ENCODE measurements around the gene COG4. TPM values are rescaled to one million over a fixed set of nuclear protein-coding genes. Genes with fewer than 3 reads are reported as not detected.

The COG4 gene
- polyA plus RNA-seq, 1 experiment: 71.7 TPM

DNA sequence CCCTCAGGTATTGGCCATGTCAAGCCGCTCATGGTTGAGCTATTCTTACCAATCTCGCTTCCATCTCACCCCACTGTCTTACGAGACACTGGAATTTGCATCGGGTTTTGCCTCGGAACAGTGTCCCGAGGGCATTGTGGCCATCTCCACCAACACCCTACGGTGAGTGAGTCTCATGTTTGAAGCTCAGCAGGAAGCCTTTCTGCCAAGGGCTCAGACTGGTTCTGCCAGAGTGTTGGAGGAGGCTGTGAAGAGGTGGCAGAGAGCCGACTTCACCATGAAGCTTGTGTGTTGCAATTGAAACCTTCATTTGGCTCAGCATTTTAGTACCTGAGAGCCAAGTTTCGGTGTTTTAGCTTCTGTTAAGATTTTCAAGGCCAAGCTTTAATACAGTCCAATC, 38.3 kb upstream of the COG4 start:
- Histone ChIP-seq H3K36me3 (ENCODE audit: control insufficient read depth, insufficient read depth, low read length) (peaks cover 44% of the 10 kb centered on the region), H3K27me3 (ENCODE audit: control insufficient read depth, insufficient read depth, low read length) (no peaks in the 10 kb centered on the region), H3K4me3 (ENCODE audit: low read depth, low read length) (no peak overlapping the region)
- TF ChIP-seq, protein P1, sequence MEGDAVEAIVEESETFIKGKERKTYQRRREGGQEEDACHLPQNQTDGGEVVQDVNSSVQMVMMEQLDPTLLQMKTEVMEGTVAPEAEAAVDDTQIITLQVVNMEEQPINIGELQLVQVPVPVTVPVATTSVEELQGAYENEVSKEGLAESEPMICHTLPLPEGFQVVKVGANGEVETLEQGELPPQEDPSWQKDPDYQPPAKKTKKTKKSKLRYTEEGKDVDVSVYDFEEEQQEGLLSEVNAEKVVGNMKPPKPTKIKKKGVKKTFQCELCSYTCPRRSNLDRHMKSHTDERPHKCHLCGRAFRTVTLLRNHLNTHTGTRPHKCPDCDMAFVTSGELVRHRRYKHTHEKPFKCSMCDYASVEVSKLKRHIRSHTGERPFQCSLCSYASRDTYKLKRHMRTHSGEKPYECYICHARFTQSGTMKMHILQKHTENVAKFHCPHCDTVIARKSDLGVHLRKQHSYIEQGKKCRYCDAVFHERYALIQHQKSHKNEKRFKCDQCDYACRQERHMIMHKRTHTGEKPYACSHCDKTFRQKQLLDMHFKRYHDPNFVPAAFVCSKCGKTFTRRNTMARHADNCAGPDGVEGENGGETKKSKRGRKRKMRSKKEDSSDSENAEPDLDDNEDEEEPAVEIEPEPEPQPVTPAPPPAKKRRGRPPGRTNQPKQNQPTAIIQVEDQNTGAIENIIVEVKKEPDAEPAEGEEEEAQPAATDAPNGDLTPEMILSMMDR (IDR thresholded peaks at IDR 0.05; ENCODE audit: insufficient read depth, low read depth, low read length): no peak
- CTCF ChIA-PET: interaction anchor here (0.8 to 1.6 kb wide), 4 partner anchors 12 to 92 kb away, joined by 3 to 8 read pairs (median 6); no protein-coding TSS in a partner anchor
- no peak for DNase-seq (ENCODE audit: low read depth)
- POLR2A ChIA-PET: no interaction called here

DNA sequence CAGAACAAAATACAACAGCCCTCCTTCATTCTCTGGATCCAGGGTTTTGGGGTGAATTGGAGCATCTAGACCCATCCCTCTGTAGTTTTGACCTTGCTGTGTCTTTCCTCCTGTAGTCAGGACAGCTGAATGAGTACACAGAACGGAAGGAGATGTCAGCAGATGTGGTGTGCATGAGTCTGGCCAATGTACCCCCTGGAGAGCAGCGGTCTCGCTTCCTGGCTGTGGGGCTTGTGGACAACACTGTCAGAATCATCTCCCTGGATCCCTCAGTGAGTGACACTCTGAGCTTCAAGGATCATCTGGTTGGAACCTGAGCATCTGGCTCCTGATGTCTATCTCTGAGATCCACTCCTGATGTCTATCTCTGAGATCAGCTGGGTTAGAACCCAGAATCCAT, 32.7 kb upstream of the COG4 start:
- no peak overlapping the region for H3K4me3 ChIP-seq (ENCODE audit: low read depth, low read length)
- TF ChIP-seq, protein P1 (IDR thresholded peaks at IDR 0.05; ENCODE audit: insufficient read depth, low read depth, low read length): no peak
- CTCF ChIA-PET: interaction anchor here (0.7 kb wide), 1 partner anchor 18 kb away, joined by 3 read pairs; no protein-coding TSS in a partner anchor
- POLR2A ChIA-PET: no interaction called here
- DNase-seq (ENCODE audit: low read depth): no peak
- H3K36me3 ChIP-seq (ENCODE audit: control insufficient read depth, insufficient read depth, low read length): peaks cover 29% of the 10 kb centered on the region
- H3K27me3 ChIP-seq (ENCODE audit: control insufficient read depth, insufficient read depth, low read length): no peaks in the 10 kb centered on the region

DNA sequence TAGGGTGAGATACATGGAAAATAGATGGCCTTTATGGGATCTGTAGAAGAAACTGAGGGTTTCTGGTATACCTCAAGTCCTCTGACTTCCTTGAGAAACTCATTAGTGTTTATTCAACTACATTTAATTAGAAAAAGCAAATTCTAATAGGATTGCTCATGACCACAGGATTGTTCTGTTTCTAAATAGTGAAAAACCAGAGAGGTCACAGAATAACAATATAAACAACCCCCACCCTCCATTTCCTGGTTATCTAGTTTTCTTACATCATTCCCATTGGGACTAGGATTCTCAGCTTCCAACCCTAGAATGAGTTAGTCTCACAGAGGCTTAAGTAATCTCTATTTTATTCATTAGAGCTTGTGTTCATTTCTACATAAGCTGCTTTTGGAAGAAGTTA, 30.3 kb upstream of the COG4 start:
- peak; percentile 92 for DNase-seq (ENCODE audit: low read depth)
- Histone ChIP-seq H3K36me3 (ENCODE audit: control insufficient read depth, insufficient read depth, low read length) (peaks cover 25% of the 10 kb centered on the region), H3K27me3 (ENCODE audit: control insufficient read depth, insufficient read depth, low read length) (no peaks in the 10 kb centered on the region), H3K4me3 (ENCODE audit: low read depth, low read length) (no peak overlapping the region)
- ChIA-PET CTCF (interaction anchor here (0.9 to 1.3 kb wide), 3 partner anchors 106 to 219 kb away, joined by 3 to 4 read pairs (median 4); no protein-coding TSS in a partner anchor), POLR2A (interaction anchor here (0.6 to 1.0 kb wide), 2 partner anchors 11 to 736 kb away, joined by 3 to 4 read pairs; partner anchors contain the start of gene CMTR2)
- TF ChIP-seq, protein P1 (IDR thresholded peaks at IDR 0.05; ENCODE audit: insufficient read depth, low read depth, low read length): no peak

DNA sequence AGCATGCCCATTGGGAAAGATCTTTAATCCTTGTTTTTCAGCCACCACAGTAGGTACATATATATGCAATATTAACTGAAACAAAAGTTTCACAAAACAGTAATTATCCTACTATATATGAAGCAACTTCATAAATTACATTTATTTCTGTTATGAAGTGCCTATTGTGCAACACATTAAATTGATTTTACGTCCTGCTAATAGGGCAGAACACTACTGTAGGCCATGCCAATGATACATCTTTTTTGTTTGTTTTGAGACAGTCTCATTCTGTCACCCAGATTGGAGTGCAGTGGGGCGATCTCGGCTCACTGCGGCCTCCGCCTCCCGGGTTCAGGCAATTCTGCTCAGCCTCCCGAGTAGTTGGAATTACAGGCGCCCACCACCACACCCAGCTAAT, 29.3 kb upstream of the COG4 start:
- ChIA-PET CTCF (interaction anchor here (0.9 to 1.5 kb wide), 3 partner anchors 21 to 220 kb away, joined by 3 to 5 read pairs (median 4); no protein-coding TSS in a partner anchor), POLR2A (no interaction called here)
- H3K27me3 ChIP-seq (ENCODE audit: control insufficient read depth, insufficient read depth, low read length): no peaks in the 10 kb centered on the region
- peaks cover 30% of the 10 kb centered on the region for H3K36me3 ChIP-seq (ENCODE audit: control insufficient read depth, insufficient read depth, low read length)
- no peak overlapping the region for H3K4me3 ChIP-seq (ENCODE audit: low read depth, low read length)
- DNase-seq (ENCODE audit: low read depth): no peak
- TF ChIP-seq, protein P1 (IDR thresholded peaks at IDR 0.05; ENCODE audit: insufficient read depth, low read depth, low read length): no peak

DNA sequence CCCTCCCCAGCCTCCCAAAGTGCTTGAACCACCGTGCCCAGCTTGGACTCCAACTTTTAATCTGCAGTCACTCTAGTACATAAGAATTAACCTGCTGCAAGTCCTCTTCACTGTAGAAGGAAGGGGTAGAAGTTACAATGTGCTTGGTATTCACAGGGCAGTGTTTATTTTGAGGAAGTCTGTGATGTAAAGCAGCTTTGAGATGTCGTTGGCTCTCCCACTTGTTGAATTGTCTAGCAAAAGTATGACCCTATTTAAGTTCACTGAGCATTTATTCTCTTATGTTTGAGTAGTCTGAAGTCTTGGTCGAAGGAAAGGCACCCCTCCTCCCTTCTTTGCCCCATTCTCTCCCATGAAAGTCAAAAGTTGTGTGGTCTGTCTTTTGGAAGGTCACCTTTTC, 28.4 kb upstream of the COG4 start:
- no peak overlapping the region for H3K4me3 ChIP-seq (ENCODE audit: low read depth, low read length)
- ChIA-PET CTCF (interaction anchor here (0.6 to 1.5 kb wide), 4 partner anchors 20 to 1210 kb away, joined by 3 to 5 read pairs (median 4); no protein-coding TSS in a partner anchor), POLR2A (no interaction called here)
- TF ChIP-seq, protein P1 (IDR thresholded peaks at IDR 0.05; ENCODE audit: insufficient read depth, low read depth, low read length): no peak
- no peak for DNase-seq (ENCODE audit: low read depth)
- H3K36me3 ChIP-seq (ENCODE audit: control insufficient read depth, insufficient read depth, low read length): peaks cover 29% of the 10 kb centered on the region
- no peaks in the 10 kb centered on the region for H3K27me3 ChIP-seq (ENCODE audit: control insufficient read depth, insufficient read depth, low read length)
